ENCODE data around the gene RTRAF. TPM values are rescaled to one million over a fixed set of nuclear protein-coding genes. Genes with fewer than 3 reads are reported as not detected.
A peak's percentile ranks its signal among the peaks of the same experiment; 100 is the strongest.

Gene RTRAF
- total RNA-seq, 1 experiment from 2014 or later, result 223 TPM

GRCh38 chr14:51977075-51977474, 12.3 kb upstream of the RTRAF start:
- no TSS peak for BruUV-seq (replicated peaks)
- no peaks in the 10 kb centered on the region for H3K4me1 Mint-ChIP-seq (ENCODE audit: low read depth, unreplicated experiment)
- H3K9me3 ChIP-seq, result no peaks in the 10 kb centered on the region
- TF ChIP-seq CTCF (IDR thresholded peaks at IDR 0.05; ENCODE audit: insufficient read depth in 1 of 2, low read depth in 1 of 2, low read length in 1 of 2, severe bottlenecking in 1 of 2, unreplicated experiment in 1 of 2), result no peak
- no peaks in the 10 kb centered on the region for H3K27me3 Mint-ChIP-seq (ENCODE audit: insufficient read depth, unreplicated experiment)
- DNase-seq, result no peak
- no peaks in the 10 kb centered on the region for H3K9me3 Mint-ChIP-seq (ENCODE audit: unreplicated experiment)
- H3K36me3 ChIP-seq (ENCODE audit: control insufficient read depth, insufficient read depth, low read length), result no peaks in the 10 kb centered on the region
- ChIA-PET POLR2A (no interaction called here), CTCF (interaction anchor here (0.9 kb wide), 1 partner anchor 201 kb away, joined by 4 read pairs; no protein-coding TSS in a partner anchor)
- intact Hi-C loops (cut with micrococcal nuclease; ENCODE audit: unreplicated experiment), result loop anchor here (5.0 kb wide), 1 partner anchor 150 kb away; no protein-coding TSS in a partner anchor
- H3K4me1 ChIP-seq, result peaks cover 9% of the 10 kb centered on the region; the same call in 1 of the 2 replicates
- no peak overlapping the region for H3K4me3 Mint-ChIP-seq (ENCODE audit: unreplicated experiment)
- no peak overlapping the region for H3K4me3 ChIP-seq (ENCODE audit: low read depth, low read length)
- H3K27me3 ChIP-seq (replicated peaks; ENCODE audit: control insufficient read depth, insufficient read depth, low read length), result no peaks in the 10 kb centered on the region
- H3K27ac Mint-ChIP-seq (ENCODE audit: unreplicated experiment), result no peak overlapping the region
- no peaks in the 10 kb centered on the region for H3K36me3 Mint-ChIP-seq (ENCODE audit: insufficient read depth, unreplicated experiment)

- ChIA-PET CTCF (interaction anchor here (0.6 to 3.1 kb wide), 7 partner anchors 11 to 202 kb away, joined by 3 to 11 read pairs (median 3); partner anchors contain the start of genes GNG2 and RTRAF), POLR2A (no interaction called here)
- intact Hi-C loops (cut with micrococcal nuclease; ENCODE audit: unreplicated experiment), result loop anchor here (1.0 to 5.0 kb wide), 4 partner anchors 112 to 695 kb away; no protein-coding TSS in a partner anchor
- Mint-ChIP-seq H3K27me3 (ENCODE audit: insufficient read depth, unreplicated experiment) (no peaks in the 10 kb centered on the region), H3K4me3 (ENCODE audit: unreplicated experiment) (no peak overlapping the region), H3K36me3 (ENCODE audit: insufficient read depth, unreplicated experiment) (no peaks in the 10 kb centered on the region), H3K9me3 (ENCODE audit: unreplicated experiment) (peaks cover 4% of the 10 kb centered on the region), H3K27ac (ENCODE audit: unreplicated experiment) (no peak overlapping the region), H3K4me1 (ENCODE audit: low read depth, unreplicated experiment) (no peaks in the 10 kb centered on the region)
- DNase-seq, result no peak
- peaks cover 9% of the 10 kb centered on the region; the same call in 1 of the 2 replicates for H3K4me1 ChIP-seq
- no TSS peak for BruUV-seq (replicated peaks)
- H3K27me3 ChIP-seq (replicated peaks; ENCODE audit: control insufficient read depth, insufficient read depth, low read length), result no peaks in the 10 kb centered on the region
- no peak for TF ChIP-seq CTCF (IDR thresholded peaks at IDR 0.05; ENCODE audit: insufficient read depth in 1 of 2, low read depth in 1 of 2, low read length in 1 of 2, severe bottlenecking in 1 of 2, unreplicated experiment in 1 of 2)
- H3K4me3 ChIP-seq (ENCODE audit: low read depth, low read length), result no peak overlapping the region
- H3K36me3 ChIP-seq (ENCODE audit: control insufficient read depth, insufficient read depth, low read length), result no peaks in the 10 kb centered on the region
- H3K9me3 ChIP-seq, result no peaks in the 10 kb centered on the region; the same call in 1 of the 2 replicates
These were observed 10.7 kb upstream of the RTRAF start for GRCh38 chr14:51978681-51979085.

DNA sequence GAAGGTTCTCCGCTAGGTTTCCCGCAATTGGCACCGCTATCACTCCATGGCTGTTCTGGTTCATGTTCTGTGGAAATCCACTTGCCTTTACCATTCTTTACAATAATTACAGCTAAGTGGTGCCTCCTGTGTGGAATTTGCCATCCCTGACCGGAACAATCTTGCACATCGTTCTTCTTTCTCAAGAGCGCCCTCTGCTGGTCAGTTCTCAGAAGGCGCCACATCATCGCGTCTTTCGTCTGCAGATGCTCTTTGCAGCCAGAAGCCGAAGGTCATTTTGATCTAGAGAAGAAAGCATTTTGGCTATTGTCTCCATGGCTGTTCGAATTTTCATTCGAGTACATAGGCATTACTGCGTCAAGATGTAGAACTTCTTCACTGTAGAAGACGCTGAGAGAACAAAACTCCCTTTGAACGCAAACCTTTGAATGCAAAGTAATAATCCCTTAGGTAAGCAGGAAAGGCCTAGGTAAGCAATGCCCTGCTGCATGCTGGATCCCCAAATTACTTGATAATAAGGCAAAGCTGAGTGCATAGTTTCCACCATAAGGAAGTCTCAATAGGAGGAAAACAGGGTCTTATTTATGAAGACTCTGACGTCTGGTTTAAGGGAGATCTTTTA, 10.1 kb upstream of the RTRAF start:
- no peaks in the 10 kb centered on the region for H3K27me3 Mint-ChIP-seq (ENCODE audit: insufficient read depth, unreplicated experiment)
- H3K4me1 ChIP-seq, result peaks cover 9% of the 10 kb centered on the region; the same call in 1 of the 2 replicates
- no peaks in the 10 kb centered on the region for H3K27me3 ChIP-seq (replicated peaks; ENCODE audit: control insufficient read depth, insufficient read depth, low read length)
- H3K4me3 Mint-ChIP-seq (ENCODE audit: unreplicated experiment), result no peak overlapping the region
- CTCF ChIA-PET, result interaction anchor here (0.6 to 3.1 kb wide), 7 partner anchors 10 to 202 kb away, joined by 3 to 11 read pairs (median 3); partner anchors contain the start of genes GNG2 and RTRAF
- no peaks in the 10 kb centered on the region for H3K4me1 Mint-ChIP-seq (ENCODE audit: low read depth, unreplicated experiment)
- DNase-seq, result peak; percentile 73 to 86
- H3K36me3 ChIP-seq (ENCODE audit: control insufficient read depth, insufficient read depth, low read length), result no peaks in the 10 kb centered on the region
- peak; percentile 78 to 89 for TF ChIP-seq CTCF (IDR thresholded peaks at IDR 0.05; ENCODE audit: insufficient read depth in 1 of 2, low read depth in 1 of 2, low read length in 1 of 2, severe bottlenecking in 1 of 2, unreplicated experiment in 1 of 2)
- POLR2A ChIA-PET, result no interaction called here
- intact Hi-C loops (cut with micrococcal nuclease; ENCODE audit: unreplicated experiment), result loop anchor here (1.0 to 5.0 kb wide), 4 partner anchors 112 to 696 kb away; no protein-coding TSS in a partner anchor
- peaks cover 7% of the 10 kb centered on the region for H3K9me3 Mint-ChIP-seq (ENCODE audit: unreplicated experiment)
- H3K4me3 ChIP-seq (ENCODE audit: low read depth, low read length), result no peak overlapping the region
- H3K36me3 Mint-ChIP-seq (ENCODE audit: insufficient read depth, unreplicated experiment), result no peaks in the 10 kb centered on the region
- no peaks in the 10 kb centered on the region; the same call in 1 of the 2 replicates for H3K9me3 ChIP-seq
- no TSS peak for BruUV-seq (replicated peaks)
- H3K27ac Mint-ChIP-seq (ENCODE audit: unreplicated experiment), result no peak overlapping the region
